CD14-positive monocyte (primary cell): Measurements from ENCODE around the gene CPEB2. TPM values are rescaled to one million over a fixed set of nuclear protein-coding genes. Genes with fewer than 3 reads are reported as not detected.

Experiments
- DNase-seq, 3 donors: peaks; one replicate each; pipeline ENCODE4 v3.0.0-alpha.2; 2011 to 2022
- H2AFZ ChIP-seq: 2 replicates; pipeline ENCODE4 v1.6.0; 2012; ENCODE audit warnings: mild to moderate bottlenecking, low read depth, low read length, inconsistent platforms; ENCODE audit not compliant: insufficient read depth, poor library complexity, severe bottlenecking
- H3K27ac ChIP-seq, 2 donors: 1 replicate in 1 of 2; 2 replicates in 1 of 2; pipeline ENCODE4 v1.5.1; 2012 to 2013; ENCODE audit warnings: low read length in 2 of 2, control low read depth in 1 of 2, inconsistent platforms in 1 of 2, low read depth in 1 of 2, mild to moderate bottlenecking in 1 of 2
- H3K27me3 ChIP-seq, 2 donors: one replicate each; pipeline versions ENCODE4 v1.6.0 to v1.6.1; 2011 to 2013; ENCODE audit warnings: low read length in 2 of 2; ENCODE audit not compliant: control insufficient read depth in 2 of 2, insufficient read depth in 2 of 2
- H3K36me3 ChIP-seq, 2 donors: replicated peaks in 1 of 2; 1 replicate in 1 of 2; 2 replicates in 1 of 2; pipeline versions ENCODE4 v1.5.1 to v1.6.1; 2012 to 2013; ENCODE audit warnings: low read length in 2 of 2, control low read depth in 1 of 2, inconsistent platforms in 1 of 2, mild to moderate bottlenecking in 1 of 2; ENCODE audit not compliant: insufficient read depth in 2 of 2, control insufficient read depth in 1 of 2
- H3K4me1 ChIP-seq, 2 donors: 1 replicate in 1 of 2; 2 replicates in 1 of 2; pipeline versions ENCODE4 v1.5.1 to v1.6.1; 2012 to 2013; ENCODE audit warnings: low read length in 2 of 2, control low read depth in 1 of 2, inconsistent platforms in 1 of 2, mild to moderate bottlenecking in 1 of 2, moderate library complexity in 1 of 2; ENCODE audit not compliant: insufficient read depth in 2 of 2, control insufficient read depth in 1 of 2
- H3K4me2 ChIP-seq: replicated peaks from 2 replicates; pipeline ENCODE3; 2012; ENCODE audit warnings: low read length, moderate library complexity, mild to moderate bottlenecking; ENCODE audit not compliant: poor library complexity, severe bottlenecking; ENCODE audit errors: extremely low read depth
- H3K4me3 ChIP-seq, 3 experiments: fragments of 200-600 bp in 1 of 3; sonication (generic) in 1 of 3; replicated peaks in 1 of 3; 1 replicate in 2 of 3; 2 replicates in 1 of 3; pipeline ENCODE4 v1.5.1; 2011 to 2013; ENCODE audit warnings: low read length in 3 of 3, mild to moderate bottlenecking in 3 of 3, control low read depth in 2 of 3, low read depth in 2 of 3, inconsistent platforms in 1 of 3, moderate library complexity in 1 of 3
- H3K79me2 ChIP-seq: 2 replicates; pipeline ENCODE4 v1.6.0; 2012; ENCODE audit warnings: mild to moderate bottlenecking, control low read depth, inconsistent platforms, low read length, moderate library complexity; ENCODE audit not compliant: insufficient read depth
- H3K9ac ChIP-seq: 2 replicates; pipeline ENCODE4 v1.6.0; 2017; ENCODE audit warnings: low read length, mild to moderate bottlenecking; ENCODE audit not compliant: insufficient read depth, poor library complexity, severe bottlenecking
- H3K9me3 ChIP-seq, 2 donors: replicated peaks in 1 of 2; 1 replicate in 1 of 2; 2 replicates in 1 of 2; pipeline versions ENCODE4 v1.5.1 to v1.6.1; 2012 to 2013; ENCODE audit warnings: low read length in 2 of 2, control low read depth in 1 of 2; ENCODE audit not compliant: control insufficient read depth in 1 of 2, insufficient read depth in 1 of 2
- H4K20me1 ChIP-seq: 2 replicates; pipeline ENCODE4 v1.6.0; 2012; ENCODE audit warnings: mild to moderate bottlenecking, low read length, control low read depth, moderate library complexity; ENCODE audit not compliant: insufficient read depth
- H3K27ac Mint-ChIP-seq, 7 donors: one replicate each; pipeline ENCODE4 v1.8.0; 2020; ENCODE audit warnings: mild to moderate bottlenecking in 7 of 7, mixed read lengths in 7 of 7, moderate library complexity in 6 of 7, inconsistent platforms in 2 of 7
- H3K27me3 Mint-ChIP-seq, 3 donors: one replicate each; pipeline ENCODE4 v1.8.0; 2021 to 2022; ENCODE audit warnings: low read depth in 3 of 3, mild to moderate bottlenecking in 3 of 3, mixed read lengths in 3 of 3, moderate library complexity in 3 of 3, inconsistent platforms in 1 of 3
- H3K36me3 Mint-ChIP-seq, 2 donors: one replicate each; pipeline ENCODE4 v1.8.0; 2020; ENCODE audit warnings: mixed read lengths in 2 of 2, inconsistent platforms in 1 of 2, mild to moderate bottlenecking in 1 of 2
- H3K4me1 Mint-ChIP-seq: one replicate; pipeline ENCODE4 v1.8.0; 2020; ENCODE audit warnings: mild to moderate bottlenecking, mixed read lengths
- H3K4me3 Mint-ChIP-seq, 2 donors: one replicate each; pipeline ENCODE4 v1.8.0; 2020; ENCODE audit warnings: mild to moderate bottlenecking in 2 of 2, mixed read lengths in 2 of 2, moderate library complexity in 1 of 2
- H3K9me3 Mint-ChIP-seq, 7 donors: one replicate each; pipeline ENCODE4 v1.8.0; 2020 to 2022; ENCODE audit warnings: mixed read lengths in 7 of 7, mild to moderate bottlenecking in 6 of 7, moderate library complexity in 6 of 7, inconsistent platforms in 2 of 7
- WGBS: methylation state at CpG from one replicate; pipeline ENCODE4 v1.1.5; 2013; ENCODE audit warnings: missing lambda C conversion rate; ENCODE audit not compliant: insufficient coverage; 5-methylcytosine and 5-hydroxymethylcytosine counted together
- intact Hi-C, 2 donors: fragments of 100-400 bp; cut with micrococcal nuclease; formaldehyde crosslinking; loops; one replicate each; pipeline versions ENCODE4 v1.15.0 to v1.15.1; 2023
- polyA plus RNA-seq, 3 donors: library from polyadenylated mRNA; depleted of rRNA in 1 of 3; unstranded in 2 of 3; stranded (reverse) in 1 of 3; fragments of 300-500 nt in 2 of 3; fragments of >200 nt in 1 of 3; fragmentation: Illumina TruSeq in 2 of 3; gene quantifications; 1 replicate in 2 of 3; 2 replicates in 1 of 3; pipeline ENCODE4 v1.2.3, GENCODE V29; 2012 to 2021
- TF ChIP-seq, protein P1 (sequence below): fragments of 200-600 bp; IDR thresholded peaks from one replicate; pipeline ENCODE4 v1.8.0; 2022; ENCODE audit warnings: antibody characterized with exemption, mild to moderate bottlenecking

Gene CPEB2
- polyA plus RNA-seq, 3 donors, result 1.6 to 8.2 (median 1.7) TPM

DNA sequence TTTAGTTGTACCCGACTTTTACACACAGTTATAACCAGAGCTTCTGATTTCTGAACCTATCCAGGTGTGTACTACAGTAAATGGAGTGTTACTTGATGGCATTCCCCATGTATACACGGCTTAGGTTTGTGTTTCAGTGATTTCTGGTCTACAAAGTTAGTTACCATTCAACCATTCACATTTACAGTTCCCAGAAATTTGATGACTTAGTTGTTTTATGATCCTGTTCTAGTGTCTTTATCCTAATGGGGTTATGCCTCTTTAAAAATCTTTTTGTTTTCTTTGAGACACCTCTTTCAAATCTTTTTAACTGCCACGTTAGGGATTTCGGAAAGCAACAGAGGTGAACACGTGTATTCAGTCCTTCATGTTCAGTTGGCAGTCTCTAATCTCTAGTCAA is 23.4 kb downstream of the CPEB2 start:
- Histone ChIP-seq H2AFZ (no peak overlapping the region), H3K9me3 (no peaks in the 10 kb centered on the region), H3K27ac (no peak overlapping the region), H3K36me3 (peaks cover 21 to 67% of the 10 kb centered on the region in 2 donors), H3K4me1 (no peaks in the 10 kb centered on the region), H4K20me1 (peaks cover 93% of the 10 kb centered on the region), H3K4me3 (no peak overlapping the region), H3K27me3 (no peaks in the 10 kb centered on the region), H3K79me2 (peaks cover 10% of the 10 kb centered on the region), H3K9ac (no peak overlapping the region), H3K4me2 (no peak overlapping the region)
- Mint-ChIP-seq H3K36me3 (peaks cover 37 to 49% of the 10 kb centered on the region in 2 donors), H3K27me3 (no peaks in the 10 kb centered on the region), H3K4me1 (peaks cover 8% of the 10 kb centered on the region), H3K9me3 (no peaks in the 10 kb centered on the region), H3K4me3 (no peak overlapping the region), H3K27ac (no peak overlapping the region)
- WGBS, result 100% methylated on average over 1 of the region's 5 CpGs
- TF ChIP-seq, protein P1, sequence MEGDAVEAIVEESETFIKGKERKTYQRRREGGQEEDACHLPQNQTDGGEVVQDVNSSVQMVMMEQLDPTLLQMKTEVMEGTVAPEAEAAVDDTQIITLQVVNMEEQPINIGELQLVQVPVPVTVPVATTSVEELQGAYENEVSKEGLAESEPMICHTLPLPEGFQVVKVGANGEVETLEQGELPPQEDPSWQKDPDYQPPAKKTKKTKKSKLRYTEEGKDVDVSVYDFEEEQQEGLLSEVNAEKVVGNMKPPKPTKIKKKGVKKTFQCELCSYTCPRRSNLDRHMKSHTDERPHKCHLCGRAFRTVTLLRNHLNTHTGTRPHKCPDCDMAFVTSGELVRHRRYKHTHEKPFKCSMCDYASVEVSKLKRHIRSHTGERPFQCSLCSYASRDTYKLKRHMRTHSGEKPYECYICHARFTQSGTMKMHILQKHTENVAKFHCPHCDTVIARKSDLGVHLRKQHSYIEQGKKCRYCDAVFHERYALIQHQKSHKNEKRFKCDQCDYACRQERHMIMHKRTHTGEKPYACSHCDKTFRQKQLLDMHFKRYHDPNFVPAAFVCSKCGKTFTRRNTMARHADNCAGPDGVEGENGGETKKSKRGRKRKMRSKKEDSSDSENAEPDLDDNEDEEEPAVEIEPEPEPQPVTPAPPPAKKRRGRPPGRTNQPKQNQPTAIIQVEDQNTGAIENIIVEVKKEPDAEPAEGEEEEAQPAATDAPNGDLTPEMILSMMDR, result no peak
- DNase-seq, result no peak
- intact Hi-C loops, result no loop called here

DNA sequence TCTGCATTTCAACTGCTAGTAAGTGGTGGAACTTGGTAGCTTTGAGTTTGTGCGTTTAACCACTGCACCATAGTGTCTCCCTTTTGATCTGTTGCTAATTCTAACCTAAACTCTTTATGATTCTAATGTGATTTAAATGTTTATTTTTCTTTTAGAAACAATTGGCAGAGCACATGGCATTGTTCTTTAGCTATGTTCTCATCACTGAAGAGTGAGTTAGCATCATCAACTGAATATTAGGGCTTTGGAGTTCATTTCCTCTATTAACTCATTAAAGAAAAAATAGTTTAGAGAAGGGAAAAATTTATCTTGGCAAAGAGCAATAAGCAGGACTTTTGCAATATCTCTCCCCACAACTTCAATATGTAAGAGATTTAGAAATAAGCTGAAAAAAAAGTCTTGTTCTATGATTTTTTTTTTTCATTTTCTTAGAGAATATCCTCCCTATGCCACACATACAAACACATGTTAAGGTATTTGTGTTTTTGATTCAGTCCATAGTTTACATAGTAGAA is 25.7 kb downstream of the CPEB2 start:
- DNase-seq, result no peak
- Mint-ChIP-seq H3K4me1 (peaks cover 5% of the 10 kb centered on the region), H3K27ac (no peak overlapping the region), H3K36me3 (peaks cover 30 to 32% of the 10 kb centered on the region in 2 donors), H3K9me3 (no peaks in the 10 kb centered on the region), H3K27me3 (no peaks in the 10 kb centered on the region), H3K4me3 (no peak overlapping the region)
- no peak overlapping the region for H3K4me2 ChIP-seq
- H3K9ac ChIP-seq, result no peak overlapping the region
- H3K4me3 ChIP-seq, result no peak overlapping the region
- H3K79me2 ChIP-seq, result peaks cover 7% of the 10 kb centered on the region
- peaks cover 92% of the 10 kb centered on the region for H4K20me1 ChIP-seq
- intact Hi-C loops, result no loop called here
- no peak overlapping the region for H2AFZ ChIP-seq
- H3K27me3 ChIP-seq, result no peaks in the 10 kb centered on the region
- H3K36me3 ChIP-seq, result peaks cover 22 to 49% of the 10 kb centered on the region in 2 donors
- no peak overlapping the region for H3K27ac ChIP-seq
- no CpG with 5 or more reads among the region's 1 CpG for WGBS
- TF ChIP-seq, protein P1, result no peak
- no peaks in the 10 kb centered on the region for H3K4me1 ChIP-seq
- no peaks in the 10 kb centered on the region for H3K9me3 ChIP-seq
